GM21529 (cell line): ENCODE results near the gene NLN.
"Not testable (repeated sequence)": the region's sequence is repeated elsewhere in the genome, so short reads cannot be mapped to it uniquely, and the experiment has no call there.

Source experiments
- ATAC-seq: cut with Tn5 transposase; IDR thresholded peaks from one replicate; pipeline ENCODE4 v1.9.1; 2021; ENCODE audit not compliant: unreplicated experiment

The NLN gene

DNA sequence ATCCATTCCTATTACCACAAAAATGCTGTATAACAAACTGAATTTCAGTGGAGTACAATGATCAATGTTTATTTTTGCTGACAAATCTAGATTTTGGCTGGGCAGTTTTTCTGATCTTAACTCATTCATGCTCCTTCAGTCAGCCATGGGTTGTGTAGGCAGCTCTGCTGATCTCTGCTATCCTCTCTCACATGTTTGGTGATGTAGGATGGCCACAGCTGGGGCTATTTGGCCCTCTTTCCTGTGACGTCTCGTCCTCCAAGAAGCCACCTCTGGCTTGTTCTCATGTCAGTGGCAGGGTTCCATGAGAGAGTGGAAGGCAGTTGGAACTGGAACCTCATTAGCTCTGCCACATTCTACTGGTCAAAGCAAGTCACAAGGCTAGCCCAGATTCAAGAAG, 8.9 kb downstream of the NLN start:
- no peak for ATAC-seq

DNA sequence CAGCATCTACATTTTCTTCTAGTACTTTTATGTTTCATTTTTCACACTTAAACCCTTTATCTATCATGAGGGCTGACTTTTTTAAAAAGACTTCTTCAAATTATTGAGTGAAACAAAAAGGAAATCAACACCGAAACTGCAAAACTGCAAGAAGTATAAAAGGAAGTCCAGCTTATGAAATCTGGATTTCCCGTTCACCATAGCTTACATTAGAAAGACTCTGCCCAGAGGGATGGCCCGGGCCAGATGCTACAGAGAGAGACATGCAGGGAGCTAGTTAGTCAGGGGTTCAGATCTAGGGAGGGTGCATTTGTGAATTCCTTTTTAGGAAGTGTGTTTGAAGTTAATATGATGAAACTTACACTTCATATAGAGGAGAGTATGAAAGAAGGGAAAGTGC, 10.0 kb downstream of the NLN start:
- ATAC-seq = not testable (repeated sequence)

DNA sequence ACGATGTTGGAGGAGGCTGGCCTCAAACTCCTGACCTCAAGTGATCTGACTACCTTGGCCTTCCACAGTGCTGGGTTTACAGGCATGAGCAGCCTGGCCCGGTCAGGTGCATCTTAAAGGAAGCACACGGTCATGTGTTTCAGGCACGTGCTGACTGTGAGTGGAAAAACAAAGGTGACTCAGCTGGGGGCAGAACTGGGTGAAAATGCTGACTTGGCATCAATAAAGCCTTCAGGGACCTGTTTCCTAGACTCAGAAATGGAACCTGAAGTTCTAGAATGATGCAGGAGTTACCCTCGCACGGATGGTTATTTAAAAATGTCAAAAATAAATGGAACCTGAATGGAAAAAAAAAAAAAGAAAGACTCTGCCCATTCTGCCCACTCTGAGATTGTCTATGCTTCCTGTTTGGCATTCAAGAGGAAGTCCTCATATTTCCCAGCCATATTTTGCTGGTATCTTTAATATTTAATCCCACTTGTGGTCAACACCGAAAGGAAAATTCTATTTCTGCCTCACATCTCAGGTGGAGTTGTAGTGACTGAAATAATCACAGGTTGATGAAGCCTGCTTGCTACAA, 12.3 kb downstream of the NLN start:
- ATAC-seq = not testable (repeated sequence)

DNA sequence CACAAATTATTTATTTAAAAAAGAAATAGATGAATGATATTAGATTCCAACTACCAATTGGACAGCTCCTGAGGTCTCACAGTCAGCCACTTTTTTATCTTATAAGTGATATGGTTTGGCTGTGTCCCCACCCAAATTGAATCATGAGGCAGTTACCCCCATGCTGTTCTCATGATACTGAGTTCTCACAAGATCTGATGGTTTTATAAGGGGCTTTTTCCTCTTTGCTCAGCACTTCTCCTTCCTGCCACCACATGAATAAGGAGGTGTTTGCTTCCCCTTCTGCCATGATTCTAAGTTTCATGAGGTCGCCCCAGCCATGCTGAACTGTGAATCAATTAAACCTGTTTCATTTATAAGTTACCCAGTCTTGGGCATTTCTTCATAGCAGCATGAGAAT, 12.9 kb downstream of the NLN start:
- no peak for ATAC-seq

DNA sequence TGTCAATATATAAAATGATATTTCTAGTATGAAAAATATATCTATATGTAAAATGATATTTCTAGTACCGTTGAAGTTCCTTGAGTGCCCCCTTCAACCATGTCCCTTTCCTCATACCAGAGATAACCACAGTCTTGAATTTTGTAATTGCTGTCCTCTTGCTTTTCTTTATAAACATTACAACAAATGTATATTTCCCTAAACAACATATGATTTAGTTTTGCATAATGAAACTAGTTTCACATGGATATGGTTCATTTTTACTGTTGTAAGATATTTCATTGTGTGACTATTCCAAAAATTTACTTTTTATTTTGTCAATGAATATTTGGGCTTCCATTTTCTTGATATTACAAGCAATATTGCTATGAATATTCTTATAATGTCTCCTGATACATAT, 14.0 kb downstream of the NLN start:
- ATAC-seq = no peak

DNA sequence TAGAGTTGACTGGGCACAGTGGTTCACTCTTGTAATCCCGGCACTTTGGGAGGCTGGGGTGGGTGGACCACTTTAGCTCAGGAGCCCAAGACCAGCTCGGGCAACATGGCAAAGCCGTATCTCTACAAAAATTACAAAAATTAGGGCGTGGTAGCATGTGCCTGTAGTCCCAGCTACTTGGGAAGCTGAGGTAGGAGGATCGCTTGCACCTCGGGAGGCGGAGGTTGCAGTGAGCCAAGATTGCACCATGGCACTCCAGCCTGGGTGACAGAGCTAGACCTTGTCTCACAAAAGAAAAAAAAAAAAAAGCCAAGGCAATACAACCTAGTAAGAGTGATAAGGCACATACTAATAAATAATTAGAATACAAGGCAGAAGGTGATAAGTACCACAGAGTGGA, 15.8 kb downstream of the NLN start:
- no peak for ATAC-seq

DNA sequence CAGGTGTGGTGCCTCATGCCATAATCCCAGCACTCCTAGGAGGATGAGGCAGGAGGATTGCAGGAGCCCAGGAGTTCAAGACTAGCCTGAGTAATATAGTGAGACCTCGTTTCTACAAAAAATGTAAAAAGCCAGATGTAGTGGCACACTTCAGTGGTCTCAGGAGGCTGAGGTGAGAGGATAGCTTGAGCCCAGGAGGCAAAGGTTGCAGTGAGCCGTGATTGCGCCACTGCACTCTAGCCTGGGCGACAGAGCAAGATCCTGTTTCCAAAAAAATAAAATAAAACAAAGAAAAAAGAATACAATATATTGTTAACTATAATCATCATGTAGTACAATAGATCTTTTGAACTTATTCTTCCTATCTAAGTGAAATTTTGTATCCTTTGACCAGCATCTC, 16.3 kb downstream of the NLN start:
- no peak for ATAC-seq

DNA sequence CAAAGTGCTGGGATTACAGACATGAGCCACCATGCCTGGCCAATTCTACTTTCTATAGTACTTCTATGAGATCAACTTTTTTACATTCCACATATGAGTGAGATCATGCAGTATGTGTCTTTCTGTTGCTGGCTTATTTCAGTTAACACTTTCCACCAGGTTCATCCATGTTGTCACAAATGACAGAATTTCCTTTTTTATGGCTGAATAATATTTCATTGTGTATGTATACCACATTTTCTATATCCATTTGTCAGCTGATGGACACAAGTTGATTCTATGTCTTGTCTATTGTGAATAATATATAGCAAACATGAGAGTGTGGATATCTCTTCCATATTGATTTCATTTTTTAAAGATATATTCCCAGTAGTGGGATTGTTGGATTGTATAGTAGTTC, 17.2 kb downstream of the NLN start:
- ATAC-seq = no peak

DNA sequence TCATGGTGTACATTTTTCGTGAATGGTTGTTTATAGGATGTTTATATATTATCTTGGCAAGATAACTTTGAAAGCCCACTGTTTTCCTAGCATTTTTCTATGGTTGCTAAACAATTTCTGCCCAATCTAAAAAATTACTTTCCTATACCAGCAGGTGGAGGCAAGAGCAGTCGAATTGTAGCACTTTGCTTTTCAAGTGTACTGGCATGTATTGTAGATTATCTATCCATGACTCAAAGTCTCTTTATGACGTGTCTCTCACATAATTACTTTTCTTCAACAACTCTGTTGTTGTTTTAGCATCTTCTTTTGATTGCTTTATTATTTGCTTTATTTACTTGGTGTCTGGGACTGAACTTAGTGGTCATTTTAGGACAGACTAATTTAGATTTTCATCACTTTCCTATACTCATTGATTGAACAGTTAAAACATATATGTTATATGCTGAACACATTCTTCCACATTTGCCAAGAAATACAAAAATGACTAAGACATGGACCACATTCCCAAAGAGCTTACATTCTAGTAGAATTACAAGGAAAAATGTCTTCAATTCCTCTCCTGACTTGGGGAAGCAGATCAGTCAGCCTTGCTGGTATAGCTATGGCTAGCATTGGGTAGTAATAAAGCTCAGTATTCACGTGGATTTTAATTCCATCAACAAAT, 20.7 kb downstream of the NLN start:
- ATAC-seq = peak; percentile 83

DNA sequence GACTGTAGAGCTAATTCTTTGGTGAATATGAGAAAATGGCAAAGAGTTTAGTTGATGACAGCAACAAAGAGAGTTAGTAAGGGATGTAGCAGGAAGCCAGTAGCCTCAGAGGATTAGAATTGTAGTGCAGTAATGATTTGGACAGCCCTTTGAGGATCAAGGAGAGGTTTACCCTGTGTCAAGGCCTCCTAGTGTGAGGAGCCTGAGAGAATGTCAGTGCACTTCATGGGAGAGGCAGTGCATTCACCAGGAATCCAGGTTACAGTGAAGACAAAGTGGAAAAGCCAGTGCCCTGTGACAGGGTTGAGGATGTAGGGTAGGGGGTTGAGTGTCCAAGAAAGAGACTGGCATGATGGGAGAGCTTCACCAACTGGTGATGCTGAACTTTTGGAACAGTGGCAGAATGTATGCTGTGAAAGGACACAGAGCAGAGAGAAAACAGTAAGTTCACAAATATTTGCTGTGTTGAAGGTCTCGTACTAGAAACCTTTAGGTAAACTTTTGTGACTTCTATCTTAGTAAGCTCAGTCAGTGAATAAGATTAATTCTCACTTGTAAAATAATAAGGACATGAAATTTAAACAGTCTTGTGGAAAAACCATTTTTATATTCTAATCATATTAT, 27.3 kb downstream of the NLN start:
- no peak for ATAC-seq

DNA sequence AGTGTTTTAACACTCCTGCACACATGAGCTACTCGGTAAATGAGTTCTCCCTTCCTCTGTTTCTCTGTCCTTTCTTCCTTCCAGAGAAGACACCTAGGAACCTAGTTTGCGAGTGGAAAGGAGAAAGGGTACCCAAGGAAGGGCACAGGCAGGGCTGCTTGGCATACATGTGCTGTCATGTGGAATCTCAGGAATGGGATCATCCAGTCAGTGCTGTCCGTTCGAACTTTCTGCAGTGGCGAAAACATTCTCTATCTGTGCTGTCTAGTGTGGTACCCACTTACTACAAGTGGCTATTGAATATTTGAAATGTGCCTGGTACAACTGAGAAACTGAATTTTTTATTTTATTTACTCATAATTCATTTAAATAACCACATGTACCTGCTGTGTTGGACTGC, 28.0 kb downstream of the NLN start:
- ATAC-seq = no peak

DNA sequence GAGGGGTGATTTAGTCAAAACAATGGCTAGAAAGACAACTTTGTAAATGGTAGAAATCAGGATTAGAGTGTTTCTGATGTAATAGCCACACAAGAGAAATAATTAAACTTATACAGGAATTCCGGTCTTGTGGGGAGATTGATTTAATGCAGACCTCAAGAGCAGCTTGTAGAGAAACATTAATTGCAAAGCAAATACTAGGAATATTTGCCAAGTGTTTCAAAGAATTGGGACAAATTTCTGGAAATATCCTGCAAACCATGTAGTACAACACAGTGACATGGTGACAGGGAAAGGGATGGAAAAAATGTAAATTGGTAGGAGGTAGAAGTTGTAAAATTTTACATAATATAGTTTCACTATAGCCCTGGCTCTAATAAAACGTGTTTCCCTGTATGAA, 28.9 kb downstream of the NLN start:
- ATAC-seq = no peak

DNA sequence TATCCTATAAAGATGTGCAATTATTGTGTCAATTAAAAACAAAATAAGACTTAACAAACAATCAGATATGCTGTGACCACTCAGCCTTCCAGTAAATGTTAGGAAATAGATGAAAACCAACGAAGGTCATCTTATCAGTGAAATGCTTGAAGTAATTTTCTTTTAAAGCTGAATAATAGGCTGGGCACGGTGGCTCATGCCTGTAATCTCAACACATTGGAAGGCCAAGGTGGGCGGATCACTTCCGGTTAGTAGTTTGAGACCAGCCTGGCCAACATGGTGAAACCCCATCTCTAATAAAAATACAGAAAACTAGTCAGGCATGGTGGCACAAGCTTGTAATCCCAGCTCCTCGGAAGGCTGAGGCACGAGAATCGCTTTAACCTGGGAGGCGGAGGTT, 31.2 kb downstream of the NLN start:
- no peak for ATAC-seq

DNA sequence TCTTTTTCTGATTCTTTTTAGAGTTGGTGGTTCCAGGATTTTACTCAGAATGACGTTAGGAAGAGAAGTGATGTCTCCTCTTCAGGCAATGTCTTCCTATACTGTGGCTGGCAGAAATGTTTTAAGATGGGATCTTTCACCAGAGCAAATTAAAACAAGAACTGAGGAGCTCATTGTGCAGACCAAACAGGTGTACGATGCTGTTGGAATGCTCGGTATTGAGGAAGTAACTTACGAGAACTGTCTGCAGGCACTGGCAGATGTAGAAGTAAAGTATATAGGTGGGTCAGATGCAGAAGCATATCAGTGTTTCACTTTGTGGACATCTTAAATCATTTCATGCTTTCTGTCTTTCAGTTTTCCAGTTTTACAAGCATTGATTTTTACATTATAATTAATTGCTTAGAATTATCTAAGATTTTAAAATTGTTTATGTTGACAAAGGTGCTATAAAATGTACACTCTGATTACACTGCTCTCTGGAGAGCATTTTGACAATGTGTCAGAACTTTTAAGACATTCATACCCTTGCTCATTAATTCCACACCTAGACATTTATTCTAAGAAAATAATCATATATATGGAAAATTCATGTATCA, 36.6 kb downstream of the NLN start:
- ATAC-seq = no peak

DNA sequence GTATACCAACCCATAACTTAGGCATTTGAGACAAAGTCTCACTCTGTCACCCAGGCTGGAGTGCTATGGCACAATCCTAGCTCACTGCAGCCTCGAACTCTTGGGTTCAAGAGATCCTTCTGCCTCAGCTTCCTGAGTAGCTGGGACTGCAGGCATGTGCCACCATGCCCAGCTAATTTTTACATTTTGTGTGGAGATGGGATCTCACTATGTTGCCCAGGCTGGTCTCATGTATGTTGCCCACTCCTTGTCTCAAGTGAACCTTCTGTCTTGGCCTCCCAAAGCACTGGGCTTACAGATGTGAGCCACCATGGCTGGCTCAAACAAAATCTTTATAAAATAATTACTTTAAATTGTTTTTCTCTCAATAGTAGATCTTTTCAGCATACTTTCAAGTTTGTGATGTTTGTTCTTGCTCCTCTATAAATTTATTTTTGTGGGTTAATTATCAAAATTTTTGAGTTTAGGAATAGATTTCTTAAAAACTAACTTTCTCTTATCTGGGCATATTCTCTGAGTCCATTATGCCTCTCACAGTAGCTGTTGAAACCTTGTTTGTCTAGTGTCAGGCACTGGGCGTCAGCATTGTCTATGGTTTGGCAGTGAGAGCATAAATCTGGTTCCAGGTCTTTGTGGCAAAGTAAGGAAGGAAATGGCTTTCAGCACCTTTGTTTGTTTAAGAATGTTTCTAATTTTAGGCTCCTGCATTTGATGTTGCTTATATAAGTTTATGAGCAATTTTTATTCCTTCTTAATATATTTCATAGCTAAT, 38.7 kb downstream of the NLN start:
- peak; percentile 72 for ATAC-seq

DNA sequence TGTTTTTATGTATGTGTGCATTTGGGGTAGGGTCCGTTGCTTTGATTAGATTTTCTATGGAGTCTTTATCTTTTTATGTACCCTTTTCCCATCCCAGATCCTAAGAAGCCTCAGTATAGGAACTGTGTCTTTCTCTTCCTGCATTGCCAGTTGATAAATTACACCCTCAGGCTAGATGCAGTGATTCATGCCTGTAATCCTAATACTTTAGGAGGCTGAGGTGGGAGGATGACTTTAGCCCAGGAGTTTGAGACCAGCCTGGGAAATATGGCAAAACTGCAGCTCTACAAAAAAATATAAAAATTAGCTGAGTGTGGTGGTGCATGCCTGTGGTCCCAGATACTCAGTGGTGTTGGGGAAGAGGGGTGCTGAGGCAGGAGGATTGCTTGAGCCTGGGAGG, 40.2 kb downstream of the NLN start:
- ATAC-seq = no peak

DNA sequence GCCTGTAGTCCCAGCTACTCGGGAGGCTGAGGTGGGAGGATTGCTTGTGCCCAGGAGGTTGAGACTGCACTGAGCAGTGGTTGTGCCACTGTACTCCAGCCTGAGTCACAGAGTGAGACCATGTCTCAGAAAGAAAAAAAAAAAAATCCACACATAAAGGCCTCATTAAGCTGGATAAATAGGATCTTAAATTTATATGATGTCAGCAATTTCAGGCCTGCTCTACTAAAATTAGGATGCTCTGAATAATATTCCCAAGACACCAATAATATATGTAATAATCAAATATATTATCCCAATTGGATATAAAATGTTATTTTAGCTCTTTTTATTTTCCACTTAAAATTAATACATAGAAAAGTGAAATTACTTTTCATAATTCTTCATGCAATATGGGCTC, 43.6 kb downstream of the NLN start:
- no peak for ATAC-seq

DNA sequence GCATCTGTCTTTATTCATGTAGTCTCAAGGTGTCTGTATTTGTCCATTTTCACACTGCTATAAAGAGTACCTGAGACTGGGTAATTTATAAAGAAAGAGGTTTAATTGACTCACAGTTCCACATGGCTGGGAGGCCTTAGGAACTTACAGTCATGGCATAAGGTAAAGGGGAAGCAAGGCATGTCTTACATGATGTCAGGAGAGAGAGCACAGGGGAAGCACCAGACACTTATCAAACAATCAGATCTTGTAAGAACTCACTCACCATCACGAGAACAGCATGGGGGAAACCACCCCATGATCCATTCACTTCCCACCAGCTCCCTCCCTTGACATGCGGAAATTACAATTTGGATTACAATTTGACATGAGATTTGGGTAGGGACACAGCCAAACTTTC, 44.2 kb downstream of the NLN start:
- no peak for ATAC-seq

DNA sequence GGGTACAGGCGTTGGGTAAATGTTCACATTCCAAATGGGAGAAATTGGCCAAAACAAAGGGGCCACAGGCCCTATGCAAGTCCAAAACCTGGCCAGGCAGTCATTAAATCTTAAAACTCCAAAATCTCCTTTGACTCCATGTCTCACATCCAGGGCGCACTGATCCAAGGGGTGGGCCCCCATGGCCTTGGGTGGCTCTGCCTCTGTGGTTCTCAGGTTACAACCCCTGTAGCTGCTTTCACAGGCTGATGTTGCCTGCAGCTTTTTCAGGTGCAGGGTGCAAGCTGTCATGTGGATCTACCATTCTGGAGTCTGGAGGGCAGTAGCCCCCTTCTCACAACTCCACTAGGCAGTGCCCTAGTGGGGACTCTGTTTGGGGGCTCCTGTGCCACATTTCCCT, 44.8 kb downstream of the NLN start:
- no peak for ATAC-seq

DNA sequence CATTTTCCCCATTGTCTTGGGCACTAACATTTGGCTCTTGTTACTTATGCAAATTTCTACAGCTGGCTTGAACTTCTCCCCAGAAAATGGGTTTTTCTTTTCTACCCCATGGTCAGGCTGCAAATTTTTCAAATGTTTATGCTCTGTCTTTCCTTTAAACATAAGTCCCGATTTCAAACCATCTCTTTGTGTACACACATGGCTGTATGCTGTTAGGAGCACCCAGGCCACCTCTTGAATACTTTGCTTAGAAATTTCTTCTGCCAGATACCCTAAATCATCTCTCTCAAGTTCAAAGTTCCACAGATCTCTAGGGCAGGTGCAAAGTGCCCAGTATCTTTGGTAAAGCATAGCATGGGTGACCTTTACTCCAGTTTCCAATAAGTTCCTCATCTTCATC, 45.6 kb downstream of the NLN start:
- no peak for ATAC-seq

DNA sequence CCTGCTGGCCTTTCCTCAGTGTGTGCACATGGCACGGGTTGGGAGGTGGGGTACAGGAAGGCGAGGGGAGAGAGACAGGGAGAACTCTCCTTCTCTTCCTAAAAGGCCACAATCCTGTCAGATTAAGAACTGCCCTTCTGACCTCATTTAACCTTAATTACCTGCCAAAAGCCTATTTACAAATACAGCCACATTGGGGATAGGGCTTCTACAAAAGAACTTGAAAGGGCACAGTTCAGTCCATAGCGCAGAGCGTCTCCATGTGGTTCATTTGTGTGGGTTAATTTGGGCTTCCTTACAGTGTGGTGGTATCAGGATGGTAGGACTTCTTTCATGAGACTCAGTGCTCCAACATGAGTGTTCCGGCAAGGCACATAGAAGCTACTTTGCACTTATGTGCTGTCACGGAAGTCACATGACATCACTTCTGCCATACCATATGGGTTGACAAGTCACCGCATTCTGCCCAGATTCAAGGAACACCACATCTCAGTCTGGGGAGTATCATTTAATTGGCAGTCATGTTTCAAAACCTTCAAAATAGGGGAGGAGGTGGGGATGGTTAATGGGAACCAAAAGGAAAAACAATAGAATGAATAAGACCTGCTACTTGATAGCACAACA, 46.8 kb downstream of the NLN start:
- ATAC-seq = no peak
